Right cardiac atrium (tissue), 5 donors: ENCODE data around the gene C17orf78. TPM values are rescaled to one million over a fixed set of nuclear protein-coding genes. Genes with fewer than 3 reads are reported as not detected.
A peak's percentile ranks its signal among the peaks of the same experiment; 100 is the strongest.

Source experiments
- ATAC-seq, 2 donors: fragments of 200-7000 bp; cut with Tn5 transposase; one replicate each; pipeline versions ENCODE4 v1.8.0 to v1.9.1; 2020; ENCODE audit warnings: moderate library complexity in 2 of 2, mild to moderate bottlenecking in 1 of 2
- DNase-seq, 3 donors: peaks; one replicate each; pipeline ENCODE4 v3.0.0-alpha.2; 2020
- H3K27ac ChIP-seq: one replicate; pipeline ENCODE4 v1.5.1; 2013; ENCODE audit warnings: mild to moderate bottlenecking, low read length, control low read depth, moderate library complexity
- H3K27me3 ChIP-seq: one replicate; pipeline ENCODE4 v1.6.1; 2013; ENCODE audit not compliant: control insufficient read depth, insufficient read depth
- H3K4me1 ChIP-seq: one replicate; pipeline ENCODE4 v1.6.1; 2013; ENCODE audit warnings: low read length; ENCODE audit not compliant: control insufficient read depth, insufficient read depth
- H3K4me3 ChIP-seq: one replicate; pipeline ENCODE4 v1.5.1; 2013; ENCODE audit warnings: low read length, control low read depth
- H3K9me3 ChIP-seq: one replicate; pipeline ENCODE4 v1.6.1; 2013; ENCODE audit warnings: low read length; ENCODE audit not compliant: control insufficient read depth
- WGBS: extraction: QIAGEN DNeasy Blood & Tissue Kit; methylation state at CpG from one replicate; pipeline ENCODE4 v1.1.7; 2013; 5-methylcytosine and 5-hydroxymethylcytosine counted together
- intact Hi-C, 4 donors: fragments of 100-400 bp; cut with DNase I; formaldehyde crosslinking; loops; one replicate each; pipeline versions ENCODE4 v1.11.0 to v1.14.0; 2022 to 2023
- polyA plus RNA-seq: library from polyadenylated mRNA; stranded (reverse); fragments of 200-250 nt; gene quantifications from one replicate; pipeline ENCODE4 v1.2.3, GENCODE V29; 2013
- total RNA-seq, 4 donors: library from RNA; stranded (reverse); fragmentation: NEBNext Ultra II Directional; extraction: Animal tissue kit (Norgen Biotek cat#: 25700); gene quantifications; one replicate each; pipeline ENCODE4 v1.2.1, GENCODE V29; 2021
- donor health status: healthy with polysubstance abuse.
- donor health status: DM: no; HTN: yes; CAD: no.
- donor health status: DM: no; HTN: no; CAD: no.
- donor health status: DM: no; HTN: yes; CAD: no; lungs with severe emphysema.
- donor health status: DM: yes; HTN: yes; CAD: no.

C17orf78 gene
- total and polyA plus RNA-seq, 5 donors, result not detected

GRCh38 chr17:37358830-37359681 is 16.7 kb upstream of the C17orf78 start:
- Histone ChIP-seq H3K27ac (peak overlapping the region; percentile 93), H3K4me1 (peaks cover 5% of the 10 kb centered on the region), H3K4me3 (peak overlapping the region; percentile 66), H3K9me3 (no peaks in the 10 kb centered on the region), H3K27me3 (no peaks in the 10 kb centered on the region)
- DNase-seq (peak; percentile 96 to 98 (median 98)), ATAC-seq (peak; percentile 98)
- intact Hi-C loops, result no loop called here
- WGBS, result under 1% methylated on average over 88 of the region's 88 CpGs

- no peaks in the 10 kb centered on the region for H3K27me3 ChIP-seq
- intact Hi-C loops, result no loop called here
- 6% methylated on average over 18 of the region's 18 CpGs for WGBS
- peak overlapping the region; percentile 66 for H3K4me3 ChIP-seq
- H3K4me1 ChIP-seq, result peaks cover 5% of the 10 kb centered on the region
- peak in 1 of 2 donors; percentile 1 for ATAC-seq
- H3K27ac ChIP-seq, result peak overlapping the region; percentile 93
- DNase-seq, result no peak
- H3K9me3 ChIP-seq, result no peaks in the 10 kb centered on the region
These were observed 16.1 kb upstream of the C17orf78 start for GRCh38 chr17:37359682-37360188.

GRCh38 chr17:37360632-37361031 is 15.2 kb upstream of the C17orf78 start:
- no peak for ATAC-seq
- H3K4me3 ChIP-seq, result no peak overlapping the region
- WGBS, result 86% methylated on average over 3 of the region's 3 CpGs
- no peak for DNase-seq
- H3K9me3 ChIP-seq, result no peaks in the 10 kb centered on the region
- no peak overlapping the region for H3K27ac ChIP-seq
- peaks cover 5% of the 10 kb centered on the region for H3K4me1 ChIP-seq
- no peaks in the 10 kb centered on the region for H3K27me3 ChIP-seq
- intact Hi-C loops, result no loop called here

- Histone ChIP-seq H3K4me1 (peaks cover 5% of the 10 kb centered on the region), H3K9me3 (no peaks in the 10 kb centered on the region), H3K4me3 (no peak overlapping the region), H3K27me3 (no peaks in the 10 kb centered on the region), H3K27ac (no peak overlapping the region)
- DNase-seq (no peak), ATAC-seq (no peak)
- WGBS, result 94% methylated on average over 4 of the region's 4 CpGs
- intact Hi-C loops, result no loop called here
These were observed 14.2 kb upstream of the C17orf78 start for GRCh38 chr17:37361543-37361942.

GRCh38 chr17:37365589-37365988 is 10.2 kb upstream of the C17orf78 start:
- intact Hi-C loops, result no loop called here
- Histone ChIP-seq H3K27me3 (no peaks in the 10 kb centered on the region), H3K4me3 (no peak overlapping the region), H3K9me3 (no peaks in the 10 kb centered on the region), H3K27ac (no peak overlapping the region), H3K4me1 (no peaks in the 10 kb centered on the region)
- WGBS, result 78% methylated on average over 1 of the region's 1 CpG
- DNase-seq (no peak), ATAC-seq (no peak)

GRCh38 chr17:37368577-37368976 is 7.2 kb upstream of the C17orf78 start:
- Histone ChIP-seq H3K4me1 (no peaks in the 10 kb centered on the region), H3K9me3 (no peaks in the 10 kb centered on the region), H3K4me3 (no peak overlapping the region), H3K27ac (no peak overlapping the region), H3K27me3 (no peaks in the 10 kb centered on the region)
- WGBS, result 85% methylated on average over 3 of the region's 3 CpGs
- intact Hi-C loops, result no loop called here
- DNase-seq (no peak), ATAC-seq (no peak)

- Histone ChIP-seq H3K27ac (no peak overlapping the region), H3K4me1 (no peaks in the 10 kb centered on the region), H3K27me3 (no peaks in the 10 kb centered on the region), H3K9me3 (no peaks in the 10 kb centered on the region), H3K4me3 (no peak overlapping the region)
- WGBS, result 7% methylated on average over 4 of the region's 4 CpGs
- intact Hi-C loops, result no loop called here
- DNase-seq (peak in 2 of 3 donors; percentile 38 to 71), ATAC-seq (peak; percentile 86 to 89)
These were observed 2.1 kb upstream of the C17orf78 start for GRCh38 chr17:37373530-37374159.

- Histone ChIP-seq H3K4me3 (no peak overlapping the region), H3K9me3 (no peaks in the 10 kb centered on the region), H3K27me3 (no peaks in the 10 kb centered on the region), H3K4me1 (peaks cover 2% of the 10 kb centered on the region), H3K27ac (no peak overlapping the region)
- intact Hi-C loops, result no loop called here
- ATAC-seq, result no peak
- 98% methylated on average over 1 of the region's 1 CpG for WGBS
- DNase-seq, result no peak
These were observed 6.3 kb downstream of the C17orf78 start for GRCh38 chr17:37382056-37382455.

GRCh38 chr17:37384560-37385149 is 8.9 kb downstream of the C17orf78 start:
- Histone ChIP-seq H3K4me3 (no peak overlapping the region), H3K27ac (no peak overlapping the region), H3K27me3 (no peaks in the 10 kb centered on the region), H3K9me3 (no peaks in the 10 kb centered on the region), H3K4me1 (peaks cover 2% of the 10 kb centered on the region)
- 56% methylated on average over 3 of the region's 3 CpGs for WGBS
- ATAC-seq (no peak), DNase-seq (no peak)
- intact Hi-C loops, result no loop called here

- ATAC-seq (no peak), DNase-seq (no peak)
- Histone ChIP-seq H3K27ac (no peak overlapping the region), H3K9me3 (no peaks in the 10 kb centered on the region), H3K4me1 (peaks cover 2% of the 10 kb centered on the region), H3K27me3 (no peaks in the 10 kb centered on the region), H3K4me3 (no peak overlapping the region)
- intact Hi-C loops, result no loop called here
These were observed 9.7 kb downstream of the C17orf78 start for GRCh38 chr17:37385474-37385990.

GRCh38 chr17:37386462-37386861 is 10.7 kb downstream of the C17orf78 start:
- 92% methylated on average over 5 of the region's 5 CpGs for WGBS
- intact Hi-C loops, result no loop called here
- no peak for DNase-seq
- H3K27me3 ChIP-seq, result no peaks in the 10 kb centered on the region
- no peak overlapping the region for H3K27ac ChIP-seq
- no peak overlapping the region for H3K4me3 ChIP-seq
- ATAC-seq, result no peak
- peaks cover 2% of the 10 kb centered on the region for H3K4me1 ChIP-seq
- H3K9me3 ChIP-seq, result no peaks in the 10 kb centered on the region
